WTC11 (cell line): ENCODE data around the gene ANKDD1B. TPM values are rescaled to one million over a fixed set of nuclear protein-coding genes. Genes with fewer than 3 reads are reported as not detected.

ENCODE experiments used
- ATAC-seq: fragments of 200-7000 bp; cut with Tn5 transposase; 2 replicates; pipeline ENCODE4 v1.10.0; 2021; ENCODE audit warnings: mild to moderate bottlenecking, moderate library complexity
- CTCF ChIA-PET: fragments of 300-600 bp; sonication (Branson Sonifier 250); formaldehyde crosslinking; loops from one replicate; lab custom pipeline; 2021; ENCODE audit warnings: antibody characterized with exemption; lab: Charles Lee
- POLR2A ChIA-PET: fragments of 350-600 bp; sonication (Branson Sonifier 250); formaldehyde crosslinking; loops from one replicate; lab custom pipeline; 2021; ENCODE audit warnings: antibody characterized with exemption; lab: Charles Lee
- DNase-seq: peaks from one replicate; pipeline ENCODE4 v3.0.0; 2021; ENCODE audit warnings: low spot score
- H3K27ac Mint-ChIP-seq: 2 replicates; pipeline ENCODE4 v1.8.0; 2021; ENCODE audit warnings: mixed read lengths
- H3K27me3 Mint-ChIP-seq: 2 replicates; pipeline ENCODE4 v1.8.0; 2021; ENCODE audit warnings: low read depth, mild to moderate bottlenecking, moderate library complexity, mixed read lengths
- H3K36me3 Mint-ChIP-seq: 2 replicates; pipeline ENCODE4 v1.8.0; 2021; ENCODE audit warnings: mixed read lengths
- H3K4me1 Mint-ChIP-seq: 2 replicates; pipeline ENCODE4 v1.8.0; 2022; ENCODE audit warnings: mixed read lengths
- H3K4me3 Mint-ChIP-seq: 2 replicates; pipeline ENCODE4 v1.8.0; 2021; ENCODE audit warnings: mild to moderate bottlenecking, moderate library complexity, mixed read lengths
- H3K9me3 Mint-ChIP-seq: 2 replicates; pipeline ENCODE4 v1.8.0; 2021; ENCODE audit warnings: mixed read lengths
- CBFB ChIP-seq: sonication (generic); formaldehyde crosslinking; IDR thresholded peaks from 2 replicates; pipeline ENCODE4 v1.8.1; 2022; ENCODE audit warnings: mild to moderate bottlenecking, low read depth, missing genetic modification reagents
- ESRRA ChIP-seq: sonication (generic); formaldehyde crosslinking; IDR thresholded peaks from 2 replicates; pipeline ENCODE4 v1.8.1; 2022; ENCODE audit warnings: mild to moderate bottlenecking, missing genetic modification reagents, borderline replicate concordance
- GABPB1 ChIP-seq: sonication (generic); formaldehyde crosslinking; IDR thresholded peaks from 2 replicates; pipeline ENCODE4 v1.8.1; 2023; ENCODE audit warnings: mild to moderate bottlenecking, missing genetic modification reagents
- GRHL2 ChIP-seq: fragments of 250-450 bp; sonication (Bioruptor Pico); IDR thresholded peaks from 2 replicates; pipeline ENCODE4 v1.8.0; 2022; ENCODE audit warnings: mild to moderate bottlenecking, moderate library complexity; ENCODE audit not compliant: insufficient replicate concordance, severe bottlenecking
- GTF2I ChIP-seq: fragments of 250-450 bp; sonication (Bioruptor Pico); conservative IDR thresholded peaks from 2 replicates; pipeline ENCODE4 v1.4.0; 2021; ENCODE audit warnings: mild to moderate bottlenecking
- JUN ChIP-seq: sonication (generic); formaldehyde crosslinking; IDR thresholded peaks from 2 replicates; pipeline ENCODE4 v1.8.0; 2023; ENCODE audit warnings: mild to moderate bottlenecking, missing genetic modification reagents
- KAT7 ChIP-seq: sonication (generic); formaldehyde crosslinking; IDR thresholded peaks from 2 replicates; pipeline ENCODE4 v1.8.1; 2023; ENCODE audit warnings: missing genetic modification reagents, mild to moderate bottlenecking, borderline replicate concordance
- SOX15 ChIP-seq: fragments of 250-450 bp; sonication (Bioruptor Pico); IDR thresholded peaks from 2 replicates; pipeline ENCODE4 v1.9.0; 2021; ENCODE audit warnings: mild to moderate bottlenecking
- TEAD1 ChIP-seq: sonication (generic); formaldehyde crosslinking; IDR thresholded peaks from 2 replicates; pipeline ENCODE4 v1.8.0; 2022; ENCODE audit warnings: mild to moderate bottlenecking, missing genetic modification reagents
- TP53 ChIP-seq: sonication (generic); formaldehyde crosslinking; IDR thresholded peaks from 2 replicates; pipeline ENCODE4 v1.8.1; 2023; ENCODE audit warnings: mild to moderate bottlenecking, missing genetic modification reagents
- ZBTB21 ChIP-seq: sonication (generic); formaldehyde crosslinking; IDR thresholded peaks from 2 replicates; pipeline ENCODE4 v1.8.1; 2023; ENCODE audit warnings: mild to moderate bottlenecking, missing genetic modification reagents, borderline replicate concordance
- ZNF121 ChIP-seq: sonication (generic); formaldehyde crosslinking; IDR thresholded peaks from 2 replicates; pipeline ENCODE4 v1.8.0; 2023; ENCODE audit warnings: missing genetic modification reagents
- ZNF138 ChIP-seq: sonication (generic); formaldehyde crosslinking; conservative IDR thresholded peaks from 2 replicates; pipeline ENCODE4 v1.8.1; 2022; ENCODE audit warnings: mild to moderate bottlenecking, moderate library complexity, missing genetic modification reagents
- ZNF219 ChIP-seq: sonication (generic); formaldehyde crosslinking; IDR thresholded peaks from 2 replicates; pipeline ENCODE4 v1.8.0; 2023; ENCODE audit warnings: missing genetic modification reagents, mild to moderate bottlenecking, borderline replicate concordance
- ZNF263 ChIP-seq: sonication (generic); formaldehyde crosslinking; IDR thresholded peaks from 2 replicates; pipeline ENCODE4 v1.8.1; 2022; ENCODE audit warnings: low read depth, mild to moderate bottlenecking, moderate library complexity, missing genetic modification reagents
- total RNA-seq: library from RNA; stranded (reverse); gene quantifications from 3 replicates; pipeline ENCODE4 v1.2.3, GENCODE V29; 2021
- TF ChIP-seq, protein P1 (sequence below): sonication (generic); formaldehyde crosslinking; IDR thresholded peaks from 2 replicates; pipeline ENCODE4 v1.8.1; 2022; ENCODE audit warnings: mild to moderate bottlenecking, missing genetic modification reagents, moderate library complexity, borderline replicate concordance
- TF ChIP-seq, protein P2 (sequence below): sonication (generic); formaldehyde crosslinking; IDR thresholded peaks from 2 replicates; pipeline ENCODE4 v1.8.0; 2022; ENCODE audit warnings: missing genetic modification reagents
- TF ChIP-seq, protein P3 (sequence below): sonication (generic); formaldehyde crosslinking; IDR thresholded peaks from 2 replicates; pipeline ENCODE4 v1.8.1; 2022; ENCODE audit warnings: mild to moderate bottlenecking, moderate library complexity, missing genetic modification reagents
- TF ChIP-seq, protein P4 (sequence below): fragments of 250-450 bp; sonication (Bioruptor Pico); conservative IDR thresholded peaks from 2 replicates; pipeline ENCODE4 v1.9.0; 2021; ENCODE audit warnings: mild to moderate bottlenecking
- TF ChIP-seq, protein P5 (sequence below): sonication (generic); formaldehyde crosslinking; conservative IDR thresholded peaks from 2 replicates; pipeline ENCODE4 v1.8.1; 2023; ENCODE audit warnings: mild to moderate bottlenecking, low read depth, missing genetic modification reagents, moderate library complexity

ANKDD1B gene
- total RNA-seq, 1 experiment from 2014 or later, result 0.28 TPM

DNA sequence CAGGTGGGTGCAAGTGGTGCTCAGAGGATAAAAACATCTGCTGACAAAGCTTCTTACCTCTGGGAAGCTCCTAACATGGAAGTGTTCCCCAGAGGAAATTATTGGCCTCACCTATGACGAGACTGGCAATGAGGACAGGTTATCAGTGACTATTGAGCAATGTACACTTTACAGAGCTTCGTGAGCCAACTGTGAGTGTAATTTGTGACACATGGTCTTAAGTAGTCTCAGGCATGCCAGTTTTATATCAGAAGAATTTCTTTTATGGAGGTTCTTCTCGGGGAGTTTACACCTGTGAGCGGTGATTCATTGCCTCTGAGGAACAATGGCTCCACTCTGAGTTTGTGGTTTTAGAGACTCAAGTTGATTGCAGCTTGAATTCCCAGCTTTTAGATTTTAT lies 11.3 kb downstream of the ANKDD1B start:
- no peaks in the 10 kb centered on the region for H3K9me3 Mint-ChIP-seq
- TF ChIP-seq, protein P1, sequence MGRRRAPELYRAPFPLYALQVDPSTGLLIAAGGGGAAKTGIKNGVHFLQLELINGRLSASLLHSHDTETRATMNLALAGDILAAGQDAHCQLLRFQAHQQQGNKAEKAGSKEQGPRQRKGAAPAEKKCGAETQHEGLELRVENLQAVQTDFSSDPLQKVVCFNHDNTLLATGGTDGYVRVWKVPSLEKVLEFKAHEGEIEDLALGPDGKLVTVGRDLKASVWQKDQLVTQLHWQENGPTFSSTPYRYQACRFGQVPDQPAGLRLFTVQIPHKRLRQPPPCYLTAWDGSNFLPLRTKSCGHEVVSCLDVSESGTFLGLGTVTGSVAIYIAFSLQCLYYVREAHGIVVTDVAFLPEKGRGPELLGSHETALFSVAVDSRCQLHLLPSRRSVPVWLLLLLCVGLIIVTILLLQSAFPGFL (CRISPR knock-in tag), result no peak
- TF ChIP-seq, protein P2, sequence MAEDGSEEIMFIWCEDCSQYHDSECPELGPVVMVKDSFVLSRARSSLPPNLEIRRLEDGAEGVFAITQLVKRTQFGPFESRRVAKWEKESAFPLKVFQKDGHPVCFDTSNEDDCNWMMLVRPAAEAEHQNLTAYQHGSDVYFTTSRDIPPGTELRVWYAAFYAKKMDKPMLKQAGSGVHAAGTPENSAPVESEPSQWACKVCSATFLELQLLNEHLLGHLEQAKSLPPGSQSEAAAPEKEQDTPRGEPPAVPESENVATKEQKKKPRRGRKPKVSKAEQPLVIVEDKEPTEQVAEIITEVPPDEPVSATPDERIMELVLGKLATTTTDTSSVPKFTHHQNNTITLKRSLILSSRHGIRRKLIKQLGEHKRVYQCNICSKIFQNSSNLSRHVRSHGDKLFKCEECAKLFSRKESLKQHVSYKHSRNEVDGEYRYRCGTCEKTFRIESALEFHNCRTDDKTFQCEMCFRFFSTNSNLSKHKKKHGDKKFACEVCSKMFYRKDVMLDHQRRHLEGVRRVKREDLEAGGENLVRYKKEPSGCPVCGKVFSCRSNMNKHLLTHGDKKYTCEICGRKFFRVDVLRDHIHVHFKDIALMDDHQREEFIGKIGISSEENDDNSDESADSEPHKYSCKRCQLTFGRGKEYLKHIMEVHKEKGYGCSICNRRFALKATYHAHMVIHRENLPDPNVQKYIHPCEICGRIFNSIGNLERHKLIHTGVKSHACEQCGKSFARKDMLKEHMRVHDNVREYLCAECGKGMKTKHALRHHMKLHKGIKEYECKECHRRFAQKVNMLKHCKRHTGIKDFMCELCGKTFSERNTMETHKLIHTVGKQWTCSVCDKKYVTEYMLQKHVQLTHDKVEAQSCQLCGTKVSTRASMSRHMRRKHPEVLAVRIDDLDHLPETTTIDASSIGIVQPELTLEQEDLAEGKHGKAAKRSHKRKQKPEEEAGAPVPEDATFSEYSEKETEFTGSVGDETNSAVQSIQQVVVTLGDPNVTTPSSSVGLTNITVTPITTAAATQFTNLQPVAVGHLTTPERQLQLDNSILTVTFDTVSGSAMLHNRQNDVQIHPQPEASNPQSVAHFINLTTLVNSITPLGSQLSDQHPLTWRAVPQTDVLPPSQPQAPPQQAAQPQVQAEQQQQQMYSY, result no peak
- TF ChIP-seq CBFB (CRISPR knock-in tag), result no peak
- TF ChIP-seq TEAD1, result no peak
- TF ChIP-seq, protein P3, sequence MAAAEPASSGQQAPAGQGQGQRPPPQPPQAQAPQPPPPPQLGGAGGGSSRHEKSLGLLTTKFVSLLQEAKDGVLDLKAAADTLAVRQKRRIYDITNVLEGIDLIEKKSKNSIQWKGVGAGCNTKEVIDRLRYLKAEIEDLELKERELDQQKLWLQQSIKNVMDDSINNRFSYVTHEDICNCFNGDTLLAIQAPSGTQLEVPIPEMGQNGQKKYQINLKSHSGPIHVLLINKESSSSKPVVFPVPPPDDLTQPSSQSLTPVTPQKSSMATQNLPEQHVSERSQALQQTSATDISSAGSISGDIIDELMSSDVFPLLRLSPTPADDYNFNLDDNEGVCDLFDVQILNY, result no peak
- no peak for TF ChIP-seq ZNF219
- no peak for TF ChIP-seq ZNF263 (CRISPR knock-in tag)
- TF ChIP-seq ZBTB21 (CRISPR knock-in tag), result no peak
- TF ChIP-seq JUN, result no peak
- TF ChIP-seq ESRRA, result no peak
- no peak for TF ChIP-seq GTF2I (CRISPR knock-in tag)
- TF ChIP-seq, protein P4, sequence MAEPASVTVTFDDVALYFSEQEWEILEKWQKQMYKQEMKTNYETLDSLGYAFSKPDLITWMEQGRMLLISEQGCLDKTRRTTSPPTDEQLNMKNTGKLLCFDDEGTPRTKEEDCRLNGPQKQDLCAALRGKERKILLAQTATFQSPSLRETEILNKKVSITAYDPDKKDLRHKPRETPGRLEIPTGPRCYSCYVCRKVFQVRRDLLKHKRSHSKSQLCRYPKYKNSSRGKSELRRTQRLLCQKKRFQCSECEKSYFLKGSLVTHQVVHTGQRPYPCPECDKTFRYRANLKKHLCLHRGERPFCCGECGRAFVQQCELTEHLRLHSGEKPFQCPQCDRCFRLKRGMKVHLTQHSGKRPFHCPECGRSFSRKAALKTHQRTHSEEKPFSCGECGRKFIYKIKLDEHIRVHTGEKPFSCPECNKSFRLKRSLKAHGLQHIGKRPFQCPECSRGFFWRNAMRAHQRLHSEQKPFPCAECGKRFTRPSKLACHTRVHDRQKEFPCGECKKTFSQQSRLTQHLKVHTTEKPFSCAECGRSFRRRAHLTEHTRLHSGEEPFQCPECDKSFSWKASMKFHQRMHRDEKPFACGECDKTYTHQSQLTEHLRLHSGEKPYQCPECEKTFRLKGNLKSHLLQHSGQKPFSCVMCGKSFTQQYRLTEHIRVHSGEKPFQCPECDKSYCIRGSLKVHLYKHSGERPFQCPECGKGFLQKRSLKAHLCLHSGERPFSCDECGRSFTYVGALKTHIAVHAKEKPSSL (CRISPR knock-in tag), result no peak
- TF ChIP-seq SOX15 (CRISPR knock-in tag), result no peak
- TF ChIP-seq TP53, result no peak
- TF ChIP-seq, protein P5, sequence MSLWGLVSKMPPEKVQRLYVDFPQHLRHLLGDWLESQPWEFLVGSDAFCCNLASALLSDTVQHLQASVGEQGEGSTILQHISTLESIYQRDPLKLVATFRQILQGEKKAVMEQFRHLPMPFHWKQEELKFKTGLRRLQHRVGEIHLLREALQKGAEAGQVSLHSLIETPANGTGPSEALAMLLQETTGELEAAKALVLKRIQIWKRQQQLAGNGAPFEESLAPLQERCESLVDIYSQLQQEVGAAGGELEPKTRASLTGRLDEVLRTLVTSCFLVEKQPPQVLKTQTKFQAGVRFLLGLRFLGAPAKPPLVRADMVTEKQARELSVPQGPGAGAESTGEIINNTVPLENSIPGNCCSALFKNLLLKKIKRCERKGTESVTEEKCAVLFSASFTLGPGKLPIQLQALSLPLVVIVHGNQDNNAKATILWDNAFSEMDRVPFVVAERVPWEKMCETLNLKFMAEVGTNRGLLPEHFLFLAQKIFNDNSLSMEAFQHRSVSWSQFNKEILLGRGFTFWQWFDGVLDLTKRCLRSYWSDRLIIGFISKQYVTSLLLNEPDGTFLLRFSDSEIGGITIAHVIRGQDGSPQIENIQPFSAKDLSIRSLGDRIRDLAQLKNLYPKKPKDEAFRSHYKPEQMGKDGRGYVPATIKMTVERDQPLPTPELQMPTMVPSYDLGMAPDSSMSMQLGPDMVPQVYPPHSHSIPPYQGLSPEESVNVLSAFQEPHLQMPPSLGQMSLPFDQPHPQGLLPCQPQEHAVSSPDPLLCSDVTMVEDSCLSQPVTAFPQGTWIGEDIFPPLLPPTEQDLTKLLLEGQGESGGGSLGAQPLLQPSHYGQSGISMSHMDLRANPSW (CRISPR knock-in tag), result no peak
- no peak for TF ChIP-seq ZNF121 (CRISPR knock-in tag)
- no peak for TF ChIP-seq ZNF138 (CRISPR knock-in tag)
- TF ChIP-seq GRHL2, result no peak
- TF ChIP-seq GABPB1 (CRISPR knock-in tag), result no peak
- no peak for TF ChIP-seq KAT7 (CRISPR knock-in tag)
- H3K27me3 Mint-ChIP-seq, result no peaks in the 10 kb centered on the region
- H3K27ac Mint-ChIP-seq, result no peak overlapping the region
- ChIA-PET CTCF (interaction anchor here (0.9 kb wide), 1 partner anchor 58 kb away, joined by 4 read pairs; no protein-coding TSS in a partner anchor), POLR2A (no interaction called here)
- no peaks in the 10 kb centered on the region for H3K36me3 Mint-ChIP-seq
- peaks cover 7% of the 10 kb centered on the region for H3K4me1 Mint-ChIP-seq
- no peak for ATAC-seq
- no peak for DNase-seq
- no peak overlapping the region for H3K4me3 Mint-ChIP-seq
